Left lung (tissue), 10 donors: ENCODE results near the gene UHRF2. TPM values are rescaled to one million over a fixed set of nuclear protein-coding genes. Genes with fewer than 3 reads are reported as not detected.

Source experiments
- ATAC-seq: fragments of 200-7000 bp; cut with Tn5 transposase; one replicate; pipeline ENCODE4 v1.9.1; 2020; ENCODE audit warnings: moderate library complexity
- DNase-seq, 4 donors: peaks; one replicate each; pipeline ENCODE4 v3.0.0-alpha.2; 2013 to 2020
- H3K27ac ChIP-seq, 2 donors: fragments of 200-600 bp; sonication (generic) in 1 of 2; one replicate each; pipeline versions ENCODE4 v1.5.0 to v1.8.0; 2020 to 2021
- H3K27me3 ChIP-seq, 2 donors: fragments of 200-600 bp; sonication (generic) in 1 of 2; one replicate each; pipeline versions ENCODE4 v1.5.0 to v1.8.0; 2020 to 2021
- H3K36me3 ChIP-seq, 2 donors: fragments of 200-600 bp; sonication (generic) in 1 of 2; one replicate each; pipeline versions ENCODE4 v1.5.0 to v1.8.0; 2020 to 2021
- H3K4me1 ChIP-seq, 2 donors: fragments of 200-600 bp; one replicate each; pipeline ENCODE4 v1.8.0; 2021
- H3K4me3 ChIP-seq, 2 donors: fragments of 200-600 bp; sonication (generic) in 1 of 2; one replicate each; pipeline versions ENCODE4 v1.5.0 to v1.8.0; 2020 to 2021; ENCODE audit warnings: mild to moderate bottlenecking in 1 of 2
- H3K9me3 ChIP-seq, 2 donors: fragments of 200-600 bp; sonication (generic) in 1 of 2; one replicate each; pipeline versions ENCODE4 v1.5.0 to v1.8.0; 2020 to 2021
- CTCF ChIP-seq, 2 donors: fragments of 200-600 bp; sonication (generic) in 1 of 2; IDR thresholded peaks; one replicate each; pipeline versions ENCODE4 v1.5.0 to v1.8.0; 2021; ENCODE audit warnings: antibody characterized with exemption in 2 of 2
- intact Hi-C, 2 donors: fragments of 100-400 bp; cut with DNase I; formaldehyde crosslinking; loops; one replicate each; pipeline versions ENCODE4 v1.11.2 to v1.14.2; 2022
- polyA plus RNA-seq, 6 donors: library from polyadenylated mRNA; unstranded; fragments of 120-200 nt; gene quantifications; one replicate each; pipeline ENCODE4 v1.2.1, GENCODE V29; 2013; ENCODE audit not compliant: insufficient read length in 6 of 6
- total RNA-seq, 2 donors: library from RNA; stranded (reverse); fragmentation: NEBNext Ultra II Directional; extraction: Animal tissue kit (Norgen Biotek cat#: 25700); gene quantifications; one replicate each; pipeline ENCODE4 v1.2.1, GENCODE V29; 2021
- donor health status: DM: no; HTN: yes; CAD: no.
- donor health status: DM: no; HTN: no; CAD: no.

Gene UHRF2
- total and polyA plus RNA-seq, 8 donors = 32.7 to 86.9 (median 67.4) TPM

GRCh38 chr9:6407778-6408177 is 5.2 kb upstream of the UHRF2 start:
- no peaks in the 10 kb centered on the region for H3K9me3 ChIP-seq
- no peak for TF ChIP-seq CTCF (IDR thresholded peaks at IDR 0.05)
- DNase-seq (no peak), ATAC-seq (no peak)
- intact Hi-C loops = no loop called here
- no peaks in the 10 kb centered on the region for H3K36me3 ChIP-seq
- no peak overlapping the region for H3K4me3 ChIP-seq
- H3K27me3 ChIP-seq = no peaks in the 10 kb centered on the region
- H3K4me1 ChIP-seq = peaks cover 0 to 5% of the 10 kb centered on the region in 2 donors
- H3K27ac ChIP-seq = no peak overlapping the region

GRCh38 chr9:6408320-6408719 is 4.7 kb upstream of the UHRF2 start:
- no peaks in the 10 kb centered on the region for H3K9me3 ChIP-seq
- intact Hi-C loops = no loop called here
- no peak for ATAC-seq
- no peaks in the 10 kb centered on the region for H3K36me3 ChIP-seq
- no peak for DNase-seq
- TF ChIP-seq CTCF (IDR thresholded peaks at IDR 0.05) = no peak
- no peak overlapping the region for H3K27ac ChIP-seq
- no peaks in the 10 kb centered on the region for H3K27me3 ChIP-seq
- H3K4me3 ChIP-seq = no peak overlapping the region
- H3K4me1 ChIP-seq = peaks cover 0 to 5% of the 10 kb centered on the region in 2 donors

GRCh38 chr9:6409811-6410210 is 3.2 kb upstream of the UHRF2 start:
- Histone ChIP-seq H3K27me3 (no peaks in the 10 kb centered on the region), H3K9me3 (no peaks in the 10 kb centered on the region), H3K4me1 (peaks cover 6 to 14% of the 10 kb centered on the region in 2 donors), H3K27ac (no peak overlapping the region), H3K4me3 (no peak overlapping the region), H3K36me3 (no peaks in the 10 kb centered on the region)
- DNase-seq (peak in 1 of 4 donors; percentile 1), ATAC-seq (no peak)
- TF ChIP-seq CTCF (IDR thresholded peaks at IDR 0.05) = no peak
- intact Hi-C loops = no loop called here

GRCh38 chr9:6410633-6411032 is 2.4 kb upstream of the UHRF2 start:
- no peak overlapping the region for H3K27ac ChIP-seq
- TF ChIP-seq CTCF (IDR thresholded peaks at IDR 0.05) = no peak
- no peaks in the 10 kb centered on the region for H3K36me3 ChIP-seq
- H3K27me3 ChIP-seq = no peaks in the 10 kb centered on the region
- ATAC-seq (no peak), DNase-seq (no peak)
- intact Hi-C loops = no loop called here
- no peaks in the 10 kb centered on the region for H3K9me3 ChIP-seq
- H3K4me3 ChIP-seq = no peak overlapping the region
- peaks cover 13 to 22% of the 10 kb centered on the region in 2 donors for H3K4me1 ChIP-seq

GRCh38 chr9:6413365-6414246 is 607 bp downstream of the UHRF2 start:
- Histone ChIP-seq H3K4me1 (peaks cover 13 to 45% of the 10 kb centered on the region in 2 donors), H3K27me3 (no peaks in the 10 kb centered on the region), H3K4me3 (peak overlapping the region; percentile 95 to 98), H3K27ac (peak overlapping the region; percentile 89 to 90), H3K9me3 (no peaks in the 10 kb centered on the region), H3K36me3 (no peaks in the 10 kb centered on the region)
- intact Hi-C loops = no loop called here
- TF ChIP-seq CTCF (IDR thresholded peaks at IDR 0.05) = no peak
- ATAC-seq = peak; percentile 34
- peak; percentile 22 to 87 (median 47) for DNase-seq
